ENCODE measurements around the gene PLCH2. TPM values are rescaled to one million over a fixed set of nuclear protein-coding genes. Genes with fewer than 3 reads are reported as not detected.
"Not testable (repeated sequence)": the region's sequence is repeated elsewhere in the genome, so short reads cannot be mapped to it uniquely, and the experiment has no call there.

Gene PLCH2
- total and polyA plus RNA-seq, 9 of the 15 experiments (the other 6 are each of a cell fraction or from before 2014, with no cell fraction given), result 0.16 TPM; not detected in 8

DNA sequence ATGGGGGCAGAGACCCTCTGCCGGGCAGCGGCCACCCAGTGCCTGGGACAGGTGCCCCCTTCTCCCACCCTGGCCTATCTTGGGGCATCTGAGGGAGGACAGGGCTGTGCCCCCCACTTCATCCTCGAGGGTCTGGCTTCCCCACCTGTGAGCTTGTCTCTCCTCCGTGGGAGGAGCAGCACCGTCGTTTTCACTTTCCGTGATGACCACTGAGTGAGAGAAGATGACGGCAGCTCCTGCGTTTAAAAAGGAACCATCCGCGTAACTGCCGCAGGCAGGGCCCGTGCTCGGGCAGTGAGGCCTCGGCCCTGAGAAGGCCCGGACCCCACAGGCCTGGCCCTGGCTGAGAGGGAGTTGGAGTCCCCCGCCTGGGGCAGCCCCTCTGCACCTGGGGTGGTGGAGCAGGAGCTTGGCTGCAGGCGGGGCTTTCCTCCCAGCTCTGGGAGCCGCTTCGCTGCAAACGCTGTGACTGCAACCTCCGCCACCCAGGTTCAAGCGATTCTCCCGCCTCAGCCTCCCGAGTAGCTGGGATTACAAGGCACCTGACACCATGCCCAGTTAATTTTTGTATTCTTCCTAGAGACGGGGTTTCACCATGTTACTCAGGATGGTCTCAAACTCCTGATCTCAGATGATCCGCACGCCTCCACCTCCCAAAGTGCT is 73.4 kb downstream of the PLCH2 start:
- in situ Hi-C loops (cut with MboI), result loop anchor here (25.0 kb wide), 1 partner anchor 362 kb away; the partner anchor contains the start of gene FAAP20
- CTCF ChIA-PET (ENCODE audit: low intra/inter-chr PET ratio), result interaction anchor here (0.5 kb wide), 1 partner anchor 20 kb away, joined by 3 read pairs; no protein-coding TSS in a partner anchor
- peaks cover 37 to 74% of the 10 kb centered on the region in 2 experiments for H3K4me1 ChIP-seq (replicated peaks in 1 of 2; ENCODE audit: control insufficient read depth in 2 of 2, insufficient read depth in 2 of 2, low read length in 2 of 2)

DNA sequence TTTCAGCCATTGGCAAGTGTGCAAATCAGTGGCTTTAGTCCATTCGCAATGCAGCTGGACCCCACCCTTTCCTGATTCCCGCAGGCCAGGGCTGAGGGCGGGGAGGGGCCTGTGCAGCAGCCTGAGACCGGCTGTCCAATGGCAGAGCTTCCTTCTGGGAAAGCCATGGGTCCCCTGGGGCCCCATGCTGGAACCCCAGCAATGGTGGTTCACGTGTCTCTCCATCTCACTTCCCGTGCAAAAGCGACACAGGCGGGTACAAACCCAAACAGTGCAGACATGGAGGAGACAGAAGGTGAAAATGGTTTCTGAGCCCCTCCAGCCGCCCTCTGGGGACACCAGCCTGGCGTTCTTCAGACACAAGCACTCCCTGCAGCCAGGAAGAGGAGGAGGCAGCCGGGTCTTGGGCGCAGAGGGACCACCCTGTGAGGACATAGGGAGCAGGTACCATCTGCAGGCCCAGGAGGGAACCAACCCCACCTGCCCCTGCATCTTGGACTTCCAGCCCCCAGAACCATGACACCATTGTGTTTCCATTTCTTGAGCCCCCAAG is 74.3 kb downstream of the PLCH2 start:
- POLR2A ChIA-PET; H3K27me3 ChIP-seq (ENCODE audit: control insufficient read depth in 2 of 2, insufficient read depth in 2 of 2, low read length in 2 of 2); CTCF ChIA-PET (ENCODE audit: low intra/inter-chr PET ratio); H2AFZ ChIP-seq (ENCODE audit: low read depth, low read length); ATAC-seq; H3K27ac ChIP-seq (ENCODE audit: extremely low read depth, low read depth, low read length); H3K4me3 ChIP-seq; intact Hi-C loops (cut with micrococcal nuclease); H3K79me2 ChIP-seq (ENCODE audit: control insufficient read depth, insufficient read depth, low read length); DNase-seq (ENCODE audit: extremely low read depth in 1 of 4, low spot score in 3 of 4); in situ Hi-C loops (cut with MboI); H4K20me1 ChIP-seq (replicated peaks; ENCODE audit: control insufficient read depth, insufficient read depth, low read length); H3K9me3 ChIP-seq (replicated peaks; ENCODE audit: control insufficient read depth, insufficient read depth, low read depth, low read length); H3K4me2 ChIP-seq (ENCODE audit: insufficient read depth, low read length); FAIRE-seq; H3K9me1 ChIP-seq (ENCODE audit: control insufficient read depth, insufficient read depth, low read length); H3K9ac ChIP-seq (ENCODE audit: insufficient read depth in 1 of 2, low read depth in 2 of 2, low read length in 2 of 2); BruUV-seq (replicated peaks); H3K36me3 ChIP-seq (ENCODE audit: control insufficient read depth, insufficient read depth, low read length): not testable (repeated sequence)
- peaks cover 30 to 73% of the 10 kb centered on the region in 2 experiments for H3K4me1 ChIP-seq (replicated peaks in 1 of 2; ENCODE audit: control insufficient read depth in 2 of 2, insufficient read depth in 2 of 2, low read length in 2 of 2)
- 51% methylated on average over 8 of the region's 12 CpGs for WGBS (ENCODE audit: insufficient coverage, low coverage, missing lambda C conversion rate)

More for the DNA sequence above, 73.4 kb downstream of the PLCH2 start:
- H2AFZ ChIP-seq (ENCODE audit: low read depth, low read length); H3K9me3 ChIP-seq (replicated peaks; ENCODE audit: control insufficient read depth, insufficient read depth, low read depth, low read length); H3K36me3 ChIP-seq (ENCODE audit: control insufficient read depth, insufficient read depth, low read length); ATAC-seq; H3K4me3 ChIP-seq; H3K27me3 ChIP-seq (ENCODE audit: control insufficient read depth in 2 of 2, insufficient read depth in 2 of 2, low read length in 2 of 2); H3K79me2 ChIP-seq (ENCODE audit: control insufficient read depth, insufficient read depth, low read length); H4K20me1 ChIP-seq (replicated peaks; ENCODE audit: control insufficient read depth, insufficient read depth, low read length); DNase-seq (ENCODE audit: extremely low read depth in 1 of 4, low spot score in 3 of 4); BruUV-seq (replicated peaks); H3K9me1 ChIP-seq (ENCODE audit: control insufficient read depth, insufficient read depth, low read length); H3K4me2 ChIP-seq (ENCODE audit: insufficient read depth, low read length); POLR2A ChIA-PET: not testable (repeated sequence)
- FAIRE-seq, result peak; percentile 61
- WGBS (ENCODE audit: insufficient coverage, low coverage, missing lambda C conversion rate), result 79% methylated on average over 17 of the region's 28 CpGs
- TF ChIP-seq, protein P1, sequence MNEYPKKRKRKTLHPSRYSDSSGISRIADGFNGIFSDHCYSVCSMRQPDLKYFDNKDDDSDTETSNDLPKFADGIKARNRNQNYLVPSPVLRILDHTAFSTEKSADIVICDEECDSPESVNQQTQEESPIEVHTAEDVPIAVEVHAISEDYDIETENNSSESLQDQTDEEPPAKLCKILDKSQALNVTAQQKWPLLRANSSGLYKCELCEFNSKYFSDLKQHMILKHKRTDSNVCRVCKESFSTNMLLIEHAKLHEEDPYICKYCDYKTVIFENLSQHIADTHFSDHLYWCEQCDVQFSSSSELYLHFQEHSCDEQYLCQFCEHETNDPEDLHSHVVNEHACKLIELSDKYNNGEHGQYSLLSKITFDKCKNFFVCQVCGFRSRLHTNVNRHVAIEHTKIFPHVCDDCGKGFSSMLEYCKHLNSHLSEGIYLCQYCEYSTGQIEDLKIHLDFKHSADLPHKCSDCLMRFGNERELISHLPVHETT (CRISPR knock-in tag; conservative IDR thresholded peaks at IDR 0.05 in 1 of 2, IDR thresholded peaks at IDR 0.05 in 1 of 2), result 0 out of 4 replicates have a peak, but pooled peaks of 1 of the 2 experiments have one; percentile 3
- TF ChIP-seq, protein P2, sequence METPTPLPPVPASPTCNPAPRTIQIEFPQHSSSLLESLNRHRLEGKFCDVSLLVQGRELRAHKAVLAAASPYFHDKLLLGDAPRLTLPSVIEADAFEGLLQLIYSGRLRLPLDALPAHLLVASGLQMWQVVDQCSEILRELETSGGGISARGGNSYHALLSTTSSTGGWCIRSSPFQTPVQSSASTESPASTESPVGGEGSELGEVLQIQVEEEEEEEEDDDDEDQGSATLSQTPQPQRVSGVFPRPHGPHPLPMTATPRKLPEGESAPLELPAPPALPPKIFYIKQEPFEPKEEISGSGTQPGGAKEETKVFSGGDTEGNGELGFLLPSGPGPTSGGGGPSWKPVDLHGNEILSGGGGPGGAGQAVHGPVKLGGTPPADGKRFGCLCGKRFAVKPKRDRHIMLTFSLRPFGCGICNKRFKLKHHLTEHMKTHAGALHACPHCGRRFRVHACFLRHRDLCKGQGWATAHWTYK (CRISPR knock-in tag; IDR thresholded peaks at IDR 0.05), result 0 out of 2 replicates have a peak, but pooled peaks have one; percentile 0
- intact Hi-C loops (cut with micrococcal nuclease), result loop anchor here (5.0 to 10.0 kb wide), 3 partner anchors 38 to 355 kb away; partner anchors contain the start of genes FAAP20 and PRXL2B
- H3K9ac ChIP-seq (ENCODE audit: insufficient read depth in 1 of 2, low read depth in 2 of 2, low read length in 2 of 2), result peak overlapping the region; percentile 17 to 56; a peak in 3 of 4 replicates
- peak overlapping the region; percentile 73; the same call in 2 of the 3 replicates for H3K27ac ChIP-seq (ENCODE audit: extremely low read depth, low read depth, low read length)
